Upper lobe of left lung (tissue), 6 donors: Measurements from ENCODE around the gene PCDHGB6. TPM values are rescaled to one million over a fixed set of nuclear protein-coding genes. Genes with fewer than 3 reads are reported as not detected.

Experiments
- ATAC-seq, 2 donors: fragments of 200-7000 bp; cut with Tn5 transposase; one replicate each; pipeline ENCODE4 v1.9.1; 2022; ENCODE audit warnings: mild to moderate bottlenecking in 2 of 2, moderate library complexity in 2 of 2; ENCODE audit not compliant: low FRiP score in 2 of 2
- DNase-seq, 2 donors: peaks; one replicate each; pipeline ENCODE4 v3.0.0-alpha.2; 2019 to 2020
- H3K27ac ChIP-seq, 4 donors: fragments of 200-600 bp; sonication (generic); one replicate each; pipeline ENCODE4 v1.5.1; 2016 to 2019
- H3K27me3 ChIP-seq, 4 donors: fragments of 200-600 bp; sonication (generic); one replicate each; pipeline ENCODE4 v1.5.1; 2017 to 2019
- H3K36me3 ChIP-seq, 4 donors: fragments of 200-600 bp; sonication (generic); one replicate each; pipeline ENCODE4 v1.5.1; 2016 to 2019
- H3K4me1 ChIP-seq, 4 donors: fragments of 200-600 bp; sonication (generic); one replicate each; pipeline ENCODE4 v1.5.1; 2018 to 2019
- H3K4me3 ChIP-seq, 4 donors: fragments of 200-600 bp; sonication (generic); one replicate each; pipeline ENCODE4 v1.5.1; 2017 to 2019; ENCODE audit warnings: mild to moderate bottlenecking in 2 of 4, moderate library complexity in 1 of 4
- H3K9me3 ChIP-seq, 4 donors: fragments of 200-600 bp; sonication (generic); one replicate each; pipeline ENCODE4 v1.5.1; 2018 to 2019
- EP300 ChIP-seq, 4 donors: sonication (generic); formaldehyde crosslinking; IDR thresholded peaks; one replicate each; pipeline ENCODE4 v1.5.1; 2017; ENCODE audit warnings: antibody characterized with exemption in 4 of 4, control low read depth in 2 of 4
- POLR2A ChIP-seq, 4 donors: fragments of 450-650 bp; IDR thresholded peaks; one replicate each; pipeline ENCODE4 v1.5.1; 2016 to 2017; ENCODE audit warnings: antibody characterized with exemption in 4 of 4, mild to moderate bottlenecking in 2 of 4
- POLR2AphosphoS5 ChIP-seq, 2 donors: sonication (generic); formaldehyde crosslinking; IDR thresholded peaks; one replicate each; pipeline ENCODE4 v1.5.1; 2017; ENCODE audit warnings: antibody characterized with exemption in 2 of 2
- WGBS, 2 donors: methylation state at CpG; one replicate each; pipeline ENCODE4 v1.1.5; 2017 to 2018; 5-methylcytosine and 5-hydroxymethylcytosine counted together
- total RNA-seq, 6 donors: library from RNA; depleted of rRNA in 4 of 6; stranded (reverse); fragments of >200 nt in 4 of 6; gene quantifications; one replicate each; pipeline versions ENCODE4 v1.1.0 to v1.2.1, GENCODE V29; 2016 to 2021
- TF ChIP-seq, protein P1 (sequence below), 6 experiments: fragments of 450-650 bp in 4 of 6; fragments of 200-600 bp in 2 of 6; sonication (generic) in 2 of 6; IDR thresholded peaks; one replicate each; pipeline ENCODE4 v1.5.1; 2016 to 2019; ENCODE audit warnings: antibody characterized with exemption in 6 of 6
- donor health status: DM: no; HTN: no; CAD: no; lungs with moderate emphysema.
- donor health status: DM: no; HTN: yes; CAD: no; lungs with severe emphysema.

The PCDHGB6 gene
- total RNA-seq, 6 donors from 2014 or later = 3.2 to 7.4 (median 6.3) TPM

DNA sequence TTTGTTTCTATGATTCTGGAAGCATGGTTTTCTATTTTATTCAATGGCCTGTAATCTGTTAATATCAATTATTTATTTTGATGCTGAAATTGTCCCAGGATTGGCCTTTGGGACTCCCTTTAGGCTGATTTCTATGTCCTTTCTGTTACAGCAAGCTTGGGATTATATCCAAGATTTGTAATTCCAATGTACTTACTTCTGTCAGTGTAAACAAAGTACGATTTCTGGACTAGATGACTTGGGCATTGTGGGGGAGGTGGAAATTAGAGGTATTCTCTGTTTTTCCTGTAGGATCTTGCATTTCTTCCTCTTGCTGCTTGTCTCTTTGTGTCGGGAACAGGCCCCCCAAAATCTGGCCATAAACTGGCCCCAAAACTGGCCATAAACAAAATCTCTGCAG lies 26.2 kb downstream of the PCDHGB6 start:
- Histone ChIP-seq H3K4me3 (no peak overlapping the region), H3K9me3 (peaks cover 42 to 76% (median 53%) of the 10 kb centered on the region in 4 donors), H3K27ac (no peak overlapping the region), H3K27me3 (no peaks in the 10 kb centered on the region), H3K4me1 (peaks cover 0 to 11% (median 2%) of the 10 kb centered on the region in 4 donors), H3K36me3 (no peaks in the 10 kb centered on the region)
- TF ChIP-seq, protein P1, sequence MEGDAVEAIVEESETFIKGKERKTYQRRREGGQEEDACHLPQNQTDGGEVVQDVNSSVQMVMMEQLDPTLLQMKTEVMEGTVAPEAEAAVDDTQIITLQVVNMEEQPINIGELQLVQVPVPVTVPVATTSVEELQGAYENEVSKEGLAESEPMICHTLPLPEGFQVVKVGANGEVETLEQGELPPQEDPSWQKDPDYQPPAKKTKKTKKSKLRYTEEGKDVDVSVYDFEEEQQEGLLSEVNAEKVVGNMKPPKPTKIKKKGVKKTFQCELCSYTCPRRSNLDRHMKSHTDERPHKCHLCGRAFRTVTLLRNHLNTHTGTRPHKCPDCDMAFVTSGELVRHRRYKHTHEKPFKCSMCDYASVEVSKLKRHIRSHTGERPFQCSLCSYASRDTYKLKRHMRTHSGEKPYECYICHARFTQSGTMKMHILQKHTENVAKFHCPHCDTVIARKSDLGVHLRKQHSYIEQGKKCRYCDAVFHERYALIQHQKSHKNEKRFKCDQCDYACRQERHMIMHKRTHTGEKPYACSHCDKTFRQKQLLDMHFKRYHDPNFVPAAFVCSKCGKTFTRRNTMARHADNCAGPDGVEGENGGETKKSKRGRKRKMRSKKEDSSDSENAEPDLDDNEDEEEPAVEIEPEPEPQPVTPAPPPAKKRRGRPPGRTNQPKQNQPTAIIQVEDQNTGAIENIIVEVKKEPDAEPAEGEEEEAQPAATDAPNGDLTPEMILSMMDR (IDR thresholded peaks at IDR 0.05) = no peak
- TF ChIP-seq POLR2AphosphoS5 (IDR thresholded peaks at IDR 0.05) (no peak), POLR2A (IDR thresholded peaks at IDR 0.05) (no peak), EP300 (IDR thresholded peaks at IDR 0.05) (no peak)
- WGBS, 2 donors = 81 to 88% methylated on average over 2 of the region's 2 CpGs
- no peak for DNase-seq
- no peak for ATAC-seq

DNA sequence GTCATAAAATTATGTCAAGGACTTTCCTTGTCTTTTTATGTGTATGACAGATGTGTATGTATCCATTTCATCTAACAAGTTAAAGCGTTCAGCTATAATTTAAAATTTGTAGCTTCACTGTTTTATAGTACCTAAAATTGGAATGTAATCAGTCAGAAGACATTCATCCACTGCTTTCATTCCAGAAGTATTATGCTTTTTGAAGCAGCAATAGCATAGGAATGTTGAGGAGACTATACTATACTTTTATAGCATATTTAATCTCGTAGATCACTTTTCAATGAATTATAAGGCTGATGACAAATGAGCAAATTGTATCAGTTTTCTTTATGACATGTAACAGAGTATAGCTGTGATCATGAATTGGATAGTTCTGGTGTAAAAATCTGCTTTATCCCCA lies 29.4 kb downstream of the PCDHGB6 start:
- TF ChIP-seq POLR2A (IDR thresholded peaks at IDR 0.05) = no peak
- TF ChIP-seq, protein P1 (IDR thresholded peaks at IDR 0.05) = no peak
- TF ChIP-seq POLR2AphosphoS5 (IDR thresholded peaks at IDR 0.05) = no peak
- TF ChIP-seq EP300 (IDR thresholded peaks at IDR 0.05) = no peak
- no peaks in the 10 kb centered on the region for H3K27me3 ChIP-seq
- no peaks in the 10 kb centered on the region for H3K36me3 ChIP-seq
- no peak for ATAC-seq
- H3K4me1 ChIP-seq = no peaks in the 10 kb centered on the region
- 86 to 87% methylated on average over 2 of the region's 2 CpGs for WGBS, 2 donors
- no peak for DNase-seq
- peaks cover 18 to 74% (median 59%) of the 10 kb centered on the region in 4 donors for H3K9me3 ChIP-seq
- no peak overlapping the region for H3K4me3 ChIP-seq
- H3K27ac ChIP-seq = no peak overlapping the region

DNA sequence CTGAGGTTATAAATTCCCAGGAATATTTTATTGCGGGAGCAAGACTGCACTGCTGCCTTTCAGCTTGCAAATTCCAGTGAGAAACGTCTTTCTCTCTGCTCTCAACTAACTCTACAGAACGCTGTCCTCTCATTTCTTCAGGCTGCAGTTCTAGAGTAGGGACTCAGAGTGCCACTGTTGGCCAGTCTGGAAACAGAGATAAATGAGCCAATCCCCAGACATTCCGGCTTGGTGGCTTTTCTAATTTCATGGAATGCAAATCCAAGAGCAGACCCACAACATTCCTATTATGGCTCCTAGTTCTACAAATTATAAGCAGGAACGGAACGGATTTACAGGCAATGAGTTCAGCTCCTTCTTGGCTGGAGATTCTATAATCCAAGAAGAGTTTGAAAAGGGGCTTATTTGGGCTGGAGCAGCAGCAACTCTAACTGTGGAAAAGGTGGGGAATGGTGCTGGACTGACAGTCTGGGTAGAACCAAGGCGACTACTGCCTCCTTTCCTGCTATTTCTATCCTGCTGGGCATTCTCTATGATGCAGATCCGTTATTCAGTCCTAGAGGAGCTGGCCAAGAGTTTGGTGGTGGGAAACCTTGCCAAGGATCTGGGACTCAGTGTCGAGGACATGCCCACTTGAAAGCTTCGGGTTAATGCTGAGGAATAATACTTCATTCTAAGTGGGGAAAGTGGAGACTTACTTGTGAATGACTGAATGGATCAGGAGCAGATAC lies 31.8 kb downstream of the PCDHGB6 start:
- DNase-seq (no peak), ATAC-seq (no peak)
- Histone ChIP-seq H3K27me3 (no peaks in the 10 kb centered on the region), H3K9me3 (peaks cover 14 to 63% (median 40%) of the 10 kb centered on the region in 4 donors), H3K4me3 (no peak overlapping the region), H3K4me1 (no peaks in the 10 kb centered on the region), H3K27ac (no peak overlapping the region), H3K36me3 (no peaks in the 10 kb centered on the region)
- TF ChIP-seq EP300 (IDR thresholded peaks at IDR 0.05) = no peak
- no peak for TF ChIP-seq POLR2A (IDR thresholded peaks at IDR 0.05)
- TF ChIP-seq, protein P1 (IDR thresholded peaks at IDR 0.05) = no peak
- no peak for TF ChIP-seq POLR2AphosphoS5 (IDR thresholded peaks at IDR 0.05)
- WGBS, 2 donors = 70 to 74% methylated on average over 10 of the region's 10 CpGs

DNA sequence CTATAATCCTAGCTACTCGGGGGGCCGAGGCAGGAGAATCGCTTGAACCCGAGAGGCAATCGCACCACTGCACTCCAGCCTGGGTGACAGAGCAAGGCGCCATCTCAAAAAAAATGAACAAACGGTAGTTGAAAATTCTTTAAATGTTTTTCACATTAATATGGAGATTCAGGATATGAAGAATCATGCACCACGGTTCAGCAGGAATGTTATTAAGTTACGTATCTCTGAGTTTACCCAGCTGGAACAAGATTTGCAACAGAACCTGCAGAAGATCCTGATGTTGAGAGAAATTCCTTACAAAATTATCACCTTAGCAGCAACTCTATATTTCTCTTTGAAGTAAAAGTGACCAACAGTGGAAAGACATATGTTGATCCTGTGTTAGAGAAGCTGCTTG lies 32.5 kb downstream of the PCDHGB6 start:
- no peak overlapping the region for H3K4me3 ChIP-seq
- DNase-seq (no peak), ATAC-seq (no peak)
- H3K27me3 ChIP-seq = no peaks in the 10 kb centered on the region
- no peak overlapping the region for H3K27ac ChIP-seq
- H3K36me3 ChIP-seq = no peaks in the 10 kb centered on the region
- peaks cover 14 to 70% (median 39%) of the 10 kb centered on the region in 4 donors for H3K9me3 ChIP-seq
- H3K4me1 ChIP-seq = no peaks in the 10 kb centered on the region
- TF ChIP-seq EP300 (IDR thresholded peaks at IDR 0.05) (no peak), POLR2A (IDR thresholded peaks at IDR 0.05) (no peak), POLR2AphosphoS5 (IDR thresholded peaks at IDR 0.05) (no peak)
- TF ChIP-seq, protein P1 (IDR thresholded peaks at IDR 0.05) = no peak
- WGBS, 2 donors = 94 to 97% methylated on average over 9 of the region's 9 CpGs
